SK-N-MC (cell line): ENCODE data around the gene SIGLEC15.

ENCODE experiments used
- EZH2 ChIP-seq: fragments of 200-600 bp; sonication (generic); IDR thresholded peaks from one replicate; pipeline ENCODE4 v1.6.1; 2017; ENCODE audit warnings: antibody characterized with exemption
- POLR2AphosphoS5 ChIP-seq: IDR thresholded peaks from 2 replicates; pipeline ENCODE4 v1.6.1; 2012; ENCODE audit warnings: mild to moderate bottlenecking, low read depth, low read length, borderline replicate concordance

GRCh38 chr18:45838302-45839070 lies 13.0 kb downstream of the SIGLEC15 start:
- TF ChIP-seq POLR2AphosphoS5 (no peak), EZH2 (no peak)
